CD14-positive monocyte (primary cell): ENCODE measurements around the gene PIP4K2C. TPM values are rescaled to one million over a fixed set of nuclear protein-coding genes. Genes with fewer than 3 reads are reported as not detected.

Experiments
- DNase-seq, 3 donors: peaks; one replicate each; pipeline ENCODE4 v3.0.0-alpha.2; 2011 to 2022
- H2AFZ ChIP-seq: 2 replicates; pipeline ENCODE4 v1.6.0; 2012; ENCODE audit warnings: mild to moderate bottlenecking, low read depth, low read length, inconsistent platforms; ENCODE audit not compliant: insufficient read depth, poor library complexity, severe bottlenecking
- H3K27ac ChIP-seq, 2 donors: 1 replicate in 1 of 2; 2 replicates in 1 of 2; pipeline ENCODE4 v1.5.1; 2012 to 2013; ENCODE audit warnings: low read length in 2 of 2, control low read depth in 1 of 2, inconsistent platforms in 1 of 2, low read depth in 1 of 2, mild to moderate bottlenecking in 1 of 2
- H3K27me3 ChIP-seq, 2 donors: one replicate each; pipeline versions ENCODE4 v1.6.0 to v1.6.1; 2011 to 2013; ENCODE audit warnings: low read length in 2 of 2; ENCODE audit not compliant: control insufficient read depth in 2 of 2, insufficient read depth in 2 of 2
- H3K36me3 ChIP-seq, 2 donors: replicated peaks in 1 of 2; 1 replicate in 1 of 2; 2 replicates in 1 of 2; pipeline versions ENCODE4 v1.5.1 to v1.6.1; 2012 to 2013; ENCODE audit warnings: low read length in 2 of 2, control low read depth in 1 of 2, inconsistent platforms in 1 of 2, mild to moderate bottlenecking in 1 of 2; ENCODE audit not compliant: insufficient read depth in 2 of 2, control insufficient read depth in 1 of 2
- H3K4me1 ChIP-seq, 2 donors: 1 replicate in 1 of 2; 2 replicates in 1 of 2; pipeline versions ENCODE4 v1.5.1 to v1.6.1; 2012 to 2013; ENCODE audit warnings: low read length in 2 of 2, control low read depth in 1 of 2, inconsistent platforms in 1 of 2, mild to moderate bottlenecking in 1 of 2, moderate library complexity in 1 of 2; ENCODE audit not compliant: insufficient read depth in 2 of 2, control insufficient read depth in 1 of 2
- H3K4me2 ChIP-seq: replicated peaks from 2 replicates; pipeline ENCODE3; 2012; ENCODE audit warnings: low read length, moderate library complexity, mild to moderate bottlenecking; ENCODE audit not compliant: poor library complexity, severe bottlenecking; ENCODE audit errors: extremely low read depth
- H3K4me3 ChIP-seq, 3 experiments: fragments of 200-600 bp in 1 of 3; sonication (generic) in 1 of 3; replicated peaks in 1 of 3; 1 replicate in 2 of 3; 2 replicates in 1 of 3; pipeline ENCODE4 v1.5.1; 2011 to 2013; ENCODE audit warnings: low read length in 3 of 3, mild to moderate bottlenecking in 3 of 3, control low read depth in 2 of 3, low read depth in 2 of 3, inconsistent platforms in 1 of 3, moderate library complexity in 1 of 3
- H3K79me2 ChIP-seq: 2 replicates; pipeline ENCODE4 v1.6.0; 2012; ENCODE audit warnings: mild to moderate bottlenecking, control low read depth, inconsistent platforms, low read length, moderate library complexity; ENCODE audit not compliant: insufficient read depth
- H3K9ac ChIP-seq: 2 replicates; pipeline ENCODE4 v1.6.0; 2017; ENCODE audit warnings: low read length, mild to moderate bottlenecking; ENCODE audit not compliant: insufficient read depth, poor library complexity, severe bottlenecking
- H3K9me3 ChIP-seq, 2 donors: replicated peaks in 1 of 2; 1 replicate in 1 of 2; 2 replicates in 1 of 2; pipeline versions ENCODE4 v1.5.1 to v1.6.1; 2012 to 2013; ENCODE audit warnings: low read length in 2 of 2, control low read depth in 1 of 2; ENCODE audit not compliant: control insufficient read depth in 1 of 2, insufficient read depth in 1 of 2
- H4K20me1 ChIP-seq: 2 replicates; pipeline ENCODE4 v1.6.0; 2012; ENCODE audit warnings: mild to moderate bottlenecking, low read length, control low read depth, moderate library complexity; ENCODE audit not compliant: insufficient read depth
- H3K27ac Mint-ChIP-seq, 7 donors: one replicate each; pipeline ENCODE4 v1.8.0; 2020; ENCODE audit warnings: mild to moderate bottlenecking in 7 of 7, mixed read lengths in 7 of 7, moderate library complexity in 6 of 7, inconsistent platforms in 2 of 7
- H3K27me3 Mint-ChIP-seq, 3 donors: one replicate each; pipeline ENCODE4 v1.8.0; 2021 to 2022; ENCODE audit warnings: low read depth in 3 of 3, mild to moderate bottlenecking in 3 of 3, mixed read lengths in 3 of 3, moderate library complexity in 3 of 3, inconsistent platforms in 1 of 3
- H3K36me3 Mint-ChIP-seq, 2 donors: one replicate each; pipeline ENCODE4 v1.8.0; 2020; ENCODE audit warnings: mixed read lengths in 2 of 2, inconsistent platforms in 1 of 2, mild to moderate bottlenecking in 1 of 2
- H3K4me1 Mint-ChIP-seq: one replicate; pipeline ENCODE4 v1.8.0; 2020; ENCODE audit warnings: mild to moderate bottlenecking, mixed read lengths
- H3K4me3 Mint-ChIP-seq, 2 donors: one replicate each; pipeline ENCODE4 v1.8.0; 2020; ENCODE audit warnings: mild to moderate bottlenecking in 2 of 2, mixed read lengths in 2 of 2, moderate library complexity in 1 of 2
- H3K9me3 Mint-ChIP-seq, 7 donors: one replicate each; pipeline ENCODE4 v1.8.0; 2020 to 2022; ENCODE audit warnings: mixed read lengths in 7 of 7, mild to moderate bottlenecking in 6 of 7, moderate library complexity in 6 of 7, inconsistent platforms in 2 of 7
- WGBS: methylation state at CpG from one replicate; pipeline ENCODE4 v1.1.5; 2013; ENCODE audit warnings: missing lambda C conversion rate; ENCODE audit not compliant: insufficient coverage; 5-methylcytosine and 5-hydroxymethylcytosine counted together
- intact Hi-C, 2 donors: fragments of 100-400 bp; cut with micrococcal nuclease; formaldehyde crosslinking; loops; one replicate each; pipeline versions ENCODE4 v1.15.0 to v1.15.1; 2023
- polyA plus RNA-seq, 3 donors: library from polyadenylated mRNA; depleted of rRNA in 1 of 3; unstranded in 2 of 3; stranded (reverse) in 1 of 3; fragments of 300-500 nt in 2 of 3; fragments of >200 nt in 1 of 3; fragmentation: Illumina TruSeq in 2 of 3; gene quantifications; 1 replicate in 2 of 3; 2 replicates in 1 of 3; pipeline ENCODE4 v1.2.3, GENCODE V29; 2012 to 2021
- TF ChIP-seq, protein P1 (sequence below): fragments of 200-600 bp; IDR thresholded peaks from one replicate; pipeline ENCODE4 v1.8.0; 2022; ENCODE audit warnings: antibody characterized with exemption, mild to moderate bottlenecking

Gene PIP4K2C
- polyA plus RNA-seq, 3 donors: 12.3 to 18.6 (median 16.9) TPM

DNA sequence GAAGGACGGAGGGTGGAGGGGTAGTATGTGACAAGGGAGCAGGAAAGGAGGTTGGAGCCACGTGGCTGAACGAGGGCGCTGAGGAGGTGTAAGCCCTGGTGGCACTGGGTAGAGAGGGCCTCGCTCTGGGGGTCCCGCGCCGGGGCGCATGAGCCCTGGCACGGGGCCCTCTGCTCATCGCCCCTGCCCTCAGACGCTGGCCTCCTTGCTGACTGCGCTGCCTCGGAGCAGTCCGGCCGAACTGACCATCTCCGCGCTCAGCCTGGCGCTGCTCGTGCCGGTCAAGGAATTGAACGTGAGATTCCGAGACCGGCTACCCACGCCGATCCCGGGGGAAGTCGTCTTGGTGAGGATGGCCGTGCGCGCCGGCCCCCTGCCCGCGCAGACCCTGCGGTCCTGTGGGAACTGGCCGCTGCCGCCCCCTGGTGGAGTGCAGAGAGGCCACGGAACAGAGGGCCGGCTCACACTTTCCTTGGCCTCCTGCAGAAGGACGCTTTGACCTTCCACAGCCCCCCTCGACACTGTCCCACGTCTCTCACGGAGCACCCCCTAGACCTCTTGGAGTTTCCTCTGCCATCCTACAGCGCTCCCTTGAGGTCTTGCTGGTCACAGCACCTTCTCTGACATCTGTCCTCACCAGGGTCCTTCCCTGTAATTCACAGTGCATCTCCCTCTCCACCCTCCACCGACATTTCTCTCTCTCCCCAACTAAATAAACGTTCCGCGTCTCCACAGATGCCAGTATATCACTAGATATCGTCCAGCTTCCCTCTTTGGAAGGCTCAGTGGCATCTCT, 30.7 kb downstream of the PIP4K2C start:
- Histone ChIP-seq H3K27ac (no peak overlapping the region), H4K20me1 (no peaks in the 10 kb centered on the region), H2AFZ (peak overlapping the region; percentile 71), H3K9me3 (peaks cover 5 to 31% of the 10 kb centered on the region in 2 donors), H3K4me3 (peak overlapping the region in 2 of 3 experiments; percentile 23 to 74), H3K4me1 (peaks cover 18 to 23% of the 10 kb centered on the region in 2 donors), H3K27me3 (peaks cover 54 to 97% of the 10 kb centered on the region in 2 donors), H3K79me2 (no peaks in the 10 kb centered on the region), H3K9ac (peak overlapping the region; percentile 21), H3K36me3 (no peaks in the 10 kb centered on the region), H3K4me2 (peak overlapping the region; percentile 73)
- H3K4me3 Mint-ChIP-seq: peak overlapping the region; percentile 73 to 93
- intact Hi-C loops: loop anchor here (1.0 to 10.0 kb wide), 3 partner anchors 37 to 147 kb away; partner anchors contain the start of gene ARHGAP9 (in 1 of the 2)
- DNase-seq: peak; percentile 24 to 50 (median 36)
- peaks cover 25% of the 10 kb centered on the region for H3K4me1 Mint-ChIP-seq
- WGBS: 2% methylated on average over 49 of the region's 49 CpGs
- peaks cover 95 to 99% (median 97%) of the 10 kb centered on the region in 3 donors for H3K27me3 Mint-ChIP-seq
- peaks cover 13 to 14% of the 10 kb centered on the region in 2 donors for H3K36me3 Mint-ChIP-seq
- peaks cover 0 to 30% (median 6%) of the 10 kb centered on the region in 7 donors for H3K9me3 Mint-ChIP-seq
- TF ChIP-seq, protein P1, sequence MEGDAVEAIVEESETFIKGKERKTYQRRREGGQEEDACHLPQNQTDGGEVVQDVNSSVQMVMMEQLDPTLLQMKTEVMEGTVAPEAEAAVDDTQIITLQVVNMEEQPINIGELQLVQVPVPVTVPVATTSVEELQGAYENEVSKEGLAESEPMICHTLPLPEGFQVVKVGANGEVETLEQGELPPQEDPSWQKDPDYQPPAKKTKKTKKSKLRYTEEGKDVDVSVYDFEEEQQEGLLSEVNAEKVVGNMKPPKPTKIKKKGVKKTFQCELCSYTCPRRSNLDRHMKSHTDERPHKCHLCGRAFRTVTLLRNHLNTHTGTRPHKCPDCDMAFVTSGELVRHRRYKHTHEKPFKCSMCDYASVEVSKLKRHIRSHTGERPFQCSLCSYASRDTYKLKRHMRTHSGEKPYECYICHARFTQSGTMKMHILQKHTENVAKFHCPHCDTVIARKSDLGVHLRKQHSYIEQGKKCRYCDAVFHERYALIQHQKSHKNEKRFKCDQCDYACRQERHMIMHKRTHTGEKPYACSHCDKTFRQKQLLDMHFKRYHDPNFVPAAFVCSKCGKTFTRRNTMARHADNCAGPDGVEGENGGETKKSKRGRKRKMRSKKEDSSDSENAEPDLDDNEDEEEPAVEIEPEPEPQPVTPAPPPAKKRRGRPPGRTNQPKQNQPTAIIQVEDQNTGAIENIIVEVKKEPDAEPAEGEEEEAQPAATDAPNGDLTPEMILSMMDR: peak; percentile 97
- peak overlapping the region in 1 of 7 donors; percentile 82 for H3K27ac Mint-ChIP-seq

DNA sequence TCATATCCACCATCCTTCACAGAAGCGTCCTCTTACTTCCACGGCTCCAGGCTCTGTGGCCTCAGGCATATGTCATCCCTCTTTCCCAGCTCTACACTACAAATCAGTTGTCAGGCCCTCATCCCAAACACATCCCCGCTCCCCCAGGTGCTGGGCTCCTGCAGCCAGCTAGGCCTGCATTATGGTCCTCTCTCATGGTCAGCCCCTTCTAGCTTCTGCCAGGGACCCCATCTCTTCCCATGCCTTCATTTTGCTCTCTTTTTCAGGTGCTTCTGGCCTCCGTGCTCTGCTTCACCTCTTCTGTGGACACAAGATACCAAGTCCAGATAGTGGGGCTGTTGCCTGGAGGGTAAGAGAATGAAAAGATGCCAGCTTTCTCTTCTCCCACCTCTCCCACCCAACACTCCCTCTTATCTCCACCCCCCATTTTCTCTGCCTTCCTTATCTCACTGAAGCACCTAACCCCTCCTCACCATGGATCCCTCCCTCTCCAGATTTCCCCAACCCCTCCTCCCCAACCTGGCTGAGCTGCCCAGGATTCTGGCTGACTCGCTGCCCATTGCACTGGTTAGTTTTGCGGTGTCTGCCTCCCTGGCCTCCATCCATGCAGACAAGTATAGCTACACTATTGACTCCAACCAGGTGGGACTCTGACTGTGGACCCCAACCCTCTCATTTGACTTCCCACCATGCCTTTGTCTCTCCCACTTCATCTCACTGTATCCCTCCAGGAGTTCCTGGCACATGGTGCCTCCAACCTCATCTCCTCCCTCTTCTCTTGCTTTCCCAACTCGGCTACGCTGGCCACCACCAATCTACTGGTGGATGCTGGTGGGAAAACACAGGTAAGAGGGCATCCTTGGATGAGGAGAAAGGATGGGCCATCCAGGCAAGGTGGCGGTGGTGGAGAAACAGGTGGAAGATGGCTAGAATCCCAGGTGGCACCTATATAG, 31.6 kb downstream of the PIP4K2C start:
- TF ChIP-seq, protein P1: no peak
- Histone ChIP-seq H4K20me1 (no peaks in the 10 kb centered on the region), H3K4me1 (peaks cover 21 to 27% of the 10 kb centered on the region in 2 donors), H3K4me3 (no peak overlapping the region), H3K27ac (no peak overlapping the region), H3K27me3 (peaks cover 61 to 100% of the 10 kb centered on the region in 2 donors), H3K4me2 (no peak overlapping the region), H3K36me3 (no peaks in the 10 kb centered on the region), H3K9ac (peak overlapping the region; percentile 21), H3K79me2 (no peaks in the 10 kb centered on the region), H3K9me3 (peaks cover 5 to 31% of the 10 kb centered on the region in 2 donors), H2AFZ (no peak overlapping the region)
- intact Hi-C loops: loop anchor here in 1 of 2 donors (5.0 to 10.0 kb wide), 2 partner anchors 40 to 148 kb away; partner anchors contain the start of gene ARHGAP9
- Mint-ChIP-seq H3K27me3 (peaks cover 91 to 99% (median 96%) of the 10 kb centered on the region in 3 donors), H3K27ac (peak overlapping the region in 1 of 7 donors; percentile 82), H3K4me1 (peaks cover 30% of the 10 kb centered on the region), H3K9me3 (peaks cover 0 to 26% (median 6%) of the 10 kb centered on the region in 7 donors), H3K36me3 (peaks cover 13 to 14% of the 10 kb centered on the region in 2 donors), H3K4me3 (peak overlapping the region in 1 of 2 donors; percentile 93)
- 88% methylated on average over 6 of the region's 9 CpGs for WGBS
- DNase-seq: no peak
